ENCODE data around the gene ZNF292. TPM values are rescaled to one million over a fixed set of nuclear protein-coding genes. Genes with fewer than 3 reads are reported as not detected.

Gene ZNF292
- total and polyA plus RNA-seq, 2 experiments from 2014 or later, result 20.9 to 38.3 TPM

DNA sequence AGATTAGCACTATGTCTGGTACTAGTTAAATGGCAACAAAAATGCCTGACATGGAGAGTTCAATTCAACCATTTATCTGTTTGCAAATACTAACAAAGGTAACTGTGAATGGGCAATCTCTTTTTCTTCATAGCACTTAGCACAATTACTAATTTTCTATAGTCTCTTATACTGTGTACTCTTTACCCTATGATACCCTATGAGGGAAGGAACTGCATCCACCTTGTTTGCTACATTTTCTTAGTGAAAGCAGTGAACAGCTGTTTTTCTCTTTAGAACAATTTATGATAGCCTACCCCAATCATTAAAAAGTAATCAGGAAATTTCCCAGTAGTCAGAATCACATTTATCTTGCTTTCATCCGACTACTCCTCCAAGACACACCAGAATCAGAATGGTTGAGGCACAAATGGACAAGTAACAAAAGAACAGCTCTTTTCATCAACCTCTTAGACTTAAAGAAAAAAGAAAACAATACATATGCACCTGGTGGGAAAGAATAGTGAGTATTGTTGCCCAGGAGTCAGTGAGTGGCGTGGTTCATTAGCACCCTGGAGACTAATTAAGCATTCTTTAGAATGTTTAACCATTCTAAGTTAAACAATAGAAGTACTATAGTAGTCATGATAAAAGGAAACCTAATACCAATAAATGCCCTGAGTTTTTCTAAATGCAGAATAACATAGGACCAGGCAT lies 16.7 kb downstream of the ZNF292 start:
- no peaks in the 10 kb centered on the region for H3K27me3 ChIP-seq
- no peak overlapping the region for H3K27ac ChIP-seq
- no peaks in the 10 kb centered on the region for H3K4me1 ChIP-seq (ENCODE audit: insufficient read depth)
- peaks cover 100% of the 10 kb centered on the region for H3K79me2 ChIP-seq
- no peak overlapping the region for H3K4me3 ChIP-seq
- no peaks in the 10 kb centered on the region for H3K9me2 ChIP-seq (replicated peaks; ENCODE audit: insufficient read depth)
- H2AFZ ChIP-seq, result no peak overlapping the region
- no peaks in the 10 kb centered on the region for H3K36me3 ChIP-seq (replicated peaks; ENCODE audit: insufficient read depth, low read depth)
- no peak for DNase-seq (ENCODE audit: low spot score)
- no peaks in the 10 kb centered on the region for H3K9me3 ChIP-seq (ENCODE audit: low read depth)
- WGBS (ENCODE audit: low lambda C conversion rate, missing lambda C conversion rate), result 85% methylated on average over 2 of the region's 2 CpGs
- peaks cover 100% of the 10 kb centered on the region for H4K20me1 ChIP-seq (ENCODE audit: insufficient read depth, poor library complexity, severe bottlenecking)
- TF ChIP-seq EZH2phosphoT487 (IDR thresholded peaks at IDR 0.05; ENCODE audit: low read depth, severe bottlenecking, unreplicated experiment) (no peak), EZH2 (IDR thresholded peaks at IDR 0.05; ENCODE audit: borderline replicate concordance) (no peak)
- TF ChIP-seq, protein P1, sequence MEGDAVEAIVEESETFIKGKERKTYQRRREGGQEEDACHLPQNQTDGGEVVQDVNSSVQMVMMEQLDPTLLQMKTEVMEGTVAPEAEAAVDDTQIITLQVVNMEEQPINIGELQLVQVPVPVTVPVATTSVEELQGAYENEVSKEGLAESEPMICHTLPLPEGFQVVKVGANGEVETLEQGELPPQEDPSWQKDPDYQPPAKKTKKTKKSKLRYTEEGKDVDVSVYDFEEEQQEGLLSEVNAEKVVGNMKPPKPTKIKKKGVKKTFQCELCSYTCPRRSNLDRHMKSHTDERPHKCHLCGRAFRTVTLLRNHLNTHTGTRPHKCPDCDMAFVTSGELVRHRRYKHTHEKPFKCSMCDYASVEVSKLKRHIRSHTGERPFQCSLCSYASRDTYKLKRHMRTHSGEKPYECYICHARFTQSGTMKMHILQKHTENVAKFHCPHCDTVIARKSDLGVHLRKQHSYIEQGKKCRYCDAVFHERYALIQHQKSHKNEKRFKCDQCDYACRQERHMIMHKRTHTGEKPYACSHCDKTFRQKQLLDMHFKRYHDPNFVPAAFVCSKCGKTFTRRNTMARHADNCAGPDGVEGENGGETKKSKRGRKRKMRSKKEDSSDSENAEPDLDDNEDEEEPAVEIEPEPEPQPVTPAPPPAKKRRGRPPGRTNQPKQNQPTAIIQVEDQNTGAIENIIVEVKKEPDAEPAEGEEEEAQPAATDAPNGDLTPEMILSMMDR (IDR thresholded peaks at IDR 0.05; ENCODE audit: poor library complexity), result no peak
- H3K4me2 ChIP-seq, result no peak overlapping the region

DNA sequence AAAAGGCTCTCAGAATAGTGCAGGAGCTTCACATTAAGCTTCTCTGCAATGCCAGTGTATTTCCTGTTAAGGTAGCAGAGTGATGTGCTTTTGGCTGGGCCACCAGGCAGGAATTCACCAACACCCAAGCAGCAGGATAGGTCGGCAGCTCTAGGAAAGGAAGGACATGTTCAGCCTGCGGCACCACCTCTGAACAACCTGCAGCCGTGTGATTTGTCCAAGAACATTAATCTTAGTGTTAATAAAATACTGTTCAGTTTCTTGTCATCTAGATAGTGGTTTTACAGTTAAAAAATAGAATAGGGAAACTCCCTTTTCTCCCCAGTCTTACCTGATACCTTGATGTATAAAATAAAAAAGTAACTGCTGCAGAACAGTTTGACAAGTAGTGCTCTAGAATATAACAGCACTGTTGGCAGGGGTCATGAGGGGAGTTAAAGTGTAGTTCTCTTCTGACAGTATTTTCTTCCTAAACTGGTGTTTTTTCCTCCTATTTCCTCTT lies 18.8 kb downstream of the ZNF292 start:
- Histone ChIP-seq H3K79me2 (peaks cover 100% of the 10 kb centered on the region), H3K27me3 (no peaks in the 10 kb centered on the region), H3K9me2 (replicated peaks; ENCODE audit: insufficient read depth) (no peaks in the 10 kb centered on the region), H3K4me1 (ENCODE audit: insufficient read depth) (no peaks in the 10 kb centered on the region), H3K4me2 (no peak overlapping the region), H3K4me3 (no peak overlapping the region), H3K27ac (no peak overlapping the region), H3K36me3 (replicated peaks; ENCODE audit: insufficient read depth, low read depth) (no peaks in the 10 kb centered on the region), H4K20me1 (ENCODE audit: insufficient read depth, poor library complexity, severe bottlenecking) (peaks cover 100% of the 10 kb centered on the region), H2AFZ (no peak overlapping the region), H3K9me3 (ENCODE audit: low read depth) (no peaks in the 10 kb centered on the region)
- TF ChIP-seq EZH2phosphoT487 (IDR thresholded peaks at IDR 0.05; ENCODE audit: low read depth, severe bottlenecking, unreplicated experiment) (no peak), EZH2 (IDR thresholded peaks at IDR 0.05; ENCODE audit: borderline replicate concordance) (no peak)
- TF ChIP-seq, protein P1 (IDR thresholded peaks at IDR 0.05; ENCODE audit: poor library complexity), result no peak
- no peak for DNase-seq (ENCODE audit: low spot score)
- 88% methylated on average over 3 of the region's 3 CpGs for WGBS (ENCODE audit: low lambda C conversion rate, missing lambda C conversion rate)

DNA sequence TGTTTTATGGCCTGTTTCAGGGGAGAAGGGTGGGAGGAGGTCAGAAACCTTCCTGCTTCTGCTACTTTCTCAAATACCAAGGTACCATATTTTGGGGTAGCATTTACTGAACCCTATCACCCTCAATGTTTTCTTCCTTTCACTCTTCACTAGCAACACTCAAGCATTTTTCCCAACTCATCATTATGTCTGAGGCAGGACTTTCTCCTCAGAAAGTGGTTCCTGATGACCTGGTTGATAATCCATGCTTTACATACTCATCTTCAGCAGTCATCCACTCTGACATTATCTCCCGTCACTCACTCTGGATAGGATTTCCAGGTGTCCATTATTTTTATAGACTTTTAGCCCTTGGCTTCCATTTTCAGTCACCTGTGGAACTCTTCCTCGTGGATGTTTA lies 21.1 kb downstream of the ZNF292 start:
- H3K9me2 ChIP-seq (replicated peaks; ENCODE audit: insufficient read depth), result no peaks in the 10 kb centered on the region
- TF ChIP-seq, protein P1 (IDR thresholded peaks at IDR 0.05; ENCODE audit: poor library complexity), result no peak
- TF ChIP-seq EZH2phosphoT487 (IDR thresholded peaks at IDR 0.05; ENCODE audit: low read depth, severe bottlenecking, unreplicated experiment), result no peak
- TF ChIP-seq EZH2 (IDR thresholded peaks at IDR 0.05; ENCODE audit: borderline replicate concordance), result no peak
- H3K9me3 ChIP-seq (ENCODE audit: low read depth), result no peaks in the 10 kb centered on the region
- H3K27me3 ChIP-seq, result no peaks in the 10 kb centered on the region
- peaks cover 99% of the 10 kb centered on the region for H4K20me1 ChIP-seq (ENCODE audit: insufficient read depth, poor library complexity, severe bottlenecking)
- H2AFZ ChIP-seq, result no peak overlapping the region
- no peak overlapping the region for H3K4me3 ChIP-seq
- no peak overlapping the region for H3K4me2 ChIP-seq
- H3K4me1 ChIP-seq (ENCODE audit: insufficient read depth), result no peaks in the 10 kb centered on the region
- DNase-seq (ENCODE audit: low spot score), result no peak
- H3K27ac ChIP-seq, result no peak overlapping the region
- H3K36me3 ChIP-seq (replicated peaks; ENCODE audit: insufficient read depth, low read depth), result no peaks in the 10 kb centered on the region
- WGBS (ENCODE audit: low lambda C conversion rate, missing lambda C conversion rate), result 86% methylated on average over 2 of the region's 2 CpGs
- peaks cover 100% of the 10 kb centered on the region for H3K79me2 ChIP-seq
